HepG2 (cell line): ENCODE results near the gene C20orf144. TPM values are rescaled to one million over a fixed set of nuclear protein-coding genes. Genes with fewer than 3 reads are reported as not detected.

Experiments used
- ATAC-seq: fragments of 200-7000 bp; cut with Tn5 transposase; 3 replicates; pipeline ENCODE4 v1.9.1; 2020; ENCODE audit warnings: mild to moderate bottlenecking, moderate library complexity
- BruUV-seq: library from RNA; stranded (reverse); fragments of 400-500 nt; replicated peaks from 2 replicates; lab custom pipeline; 2021; lab: Mats Ljungman, UMichigan
- CTCF ChIA-PET: fragments of 300-600 bp; formaldehyde crosslinking; extraction: SDS; loops from one replicate; lab custom pipeline; 2021; ENCODE audit warnings: low total read pairs, inconsistent platforms, low intra/inter-chr PET ratio; lab: Yijun Ruan, JAX
- POLR2A ChIA-PET: fragments of 350-600 bp; sonication (Branson Sonifier 250); formaldehyde crosslinking; loops from one replicate; lab custom pipeline; 2020; ENCODE audit warnings: antibody characterized with exemption, inconsistent platforms; lab: Yijun Ruan, JAX
- DNase-seq: peaks from one replicate; pipeline ENCODE4 v3.0.0-alpha.2; 2015; ENCODE audit warnings: low spot score
- FAIRE-seq: peaks from 3 replicates; lab custom pipeline; 2011; peaks lifted over from hg19 to GRCh38; lab: Jason Lieb, UNC
- H2AFZ ChIP-seq: one replicate; pipeline ENCODE4 v1.6.1; 2011; ENCODE audit warnings: low read length, inconsistent platforms
- H3K27ac ChIP-seq: fragments of 300-600 bp; 3 replicates; pipeline ENCODE4 v1.8.0; 2011; ENCODE audit warnings: mixed run types, mild to moderate bottlenecking, mixed read lengths, low read length, inconsistent platforms; ENCODE audit not compliant: insufficient read depth; ENCODE audit errors: extremely low read length
- H3K27me3 ChIP-seq, 2 experiments: fragments of 200-600 bp in 1 of 2; 2 replicates in 1 of 2; 3 replicates in 1 of 2; pipeline versions ENCODE4 v1.6.0 to v1.8.0; 2011; ENCODE audit warnings: low read length in 2 of 2, mild to moderate bottlenecking in 2 of 2, moderate library complexity in 2 of 2, inconsistent platforms in 1 of 2; ENCODE audit not compliant: insufficient read depth in 2 of 2, control insufficient read depth in 1 of 2
- H3K36me3 ChIP-seq, 2 experiments: fragments of 200-600 bp in 1 of 2; replicated peaks in 1 of 2; 2 replicates in 1 of 2; 3 replicates in 1 of 2; pipeline versions ENCODE4 v1.5.1 to v1.8.0; 2011; ENCODE audit warnings: low read length in 2 of 2, inconsistent platforms in 1 of 2; ENCODE audit not compliant: insufficient read depth in 2 of 2, control insufficient read depth in 1 of 2
- H3K4me1 ChIP-seq: 2 replicates; pipeline ENCODE4 v1.5.1; 2012; ENCODE audit warnings: low read length, inconsistent platforms; ENCODE audit not compliant: insufficient read depth
- H3K4me2 ChIP-seq: 2 replicates; pipeline ENCODE4 v1.6.0; 2011; ENCODE audit warnings: low read depth, low read length, inconsistent platforms
- H3K4me3 ChIP-seq, 3 experiments: fragments of 200-600 bp in 1 of 3; sonication (generic), shearing (Covaris generic) in 1 of 3; replicated peaks in 1 of 3; 2 replicates each; pipeline ENCODE4 v1.5.1; 2011 to 2016; ENCODE audit warnings: low read length in 3 of 3, inconsistent platforms in 2 of 3, low read depth in 2 of 3, mild to moderate bottlenecking in 2 of 3, control low read depth in 1 of 3, mixed read lengths in 1 of 3; ENCODE audit not compliant: insufficient read depth in 1 of 3
- H3K79me2 ChIP-seq: one replicate; pipeline ENCODE4 v1.6.1; 2011; ENCODE audit warnings: low read length, inconsistent platforms; ENCODE audit not compliant: insufficient read depth
- H3K9ac ChIP-seq: 2 replicates; pipeline ENCODE4 v1.6.0; 2011; ENCODE audit warnings: mild to moderate bottlenecking, low read depth, low read length, inconsistent platforms; ENCODE audit not compliant: insufficient read depth
- H3K9me3 ChIP-seq: 2 replicates; pipeline ENCODE4 v1.5.1; 2012; ENCODE audit warnings: mild to moderate bottlenecking, low read length
- H4K20me1 ChIP-seq: 2 replicates; pipeline ENCODE4 v1.6.0; 2011; ENCODE audit warnings: inconsistent platforms, mild to moderate bottlenecking, low read length, moderate library complexity; ENCODE audit not compliant: insufficient read depth
- AGO2 ChIP-seq: fragments of 200-400 bp; formaldehyde crosslinking; optimal IDR thresholded peaks from 2 replicates; pipeline ENCODE3; 2017; ENCODE audit warnings: mild to moderate bottlenecking, low read depth, low read length, moderate library complexity
- ARID5B ChIP-seq: IDR thresholded peaks from 2 replicates; pipeline ENCODE4 v1.4.0; 2020; ENCODE audit warnings: mild to moderate bottlenecking, missing genetic modification reagents
- GATAD1 ChIP-seq: IDR thresholded peaks from 2 replicates; pipeline ENCODE4 v1.6.1; 2016; ENCODE audit warnings: missing genetic modification reagents, missing compliant biosample characterization
- HOXA3 ChIP-seq: sonication (generic); formaldehyde crosslinking; IDR thresholded peaks from 2 replicates; pipeline ENCODE4 v1.5.0; 2020; ENCODE audit warnings: missing genetic modification reagents
- MAX ChIP-seq: IDR thresholded peaks from 2 replicates; pipeline ENCODE4 v1.6.1; 2012; ENCODE audit warnings: inconsistent platforms
- PHF5A ChIP-seq: IDR thresholded peaks from one replicate; pipeline ENCODE4 v1.6.1; 2018; ENCODE audit warnings: low read depth, missing genetic modification reagents; ENCODE audit not compliant: unreplicated experiment
- SMC3 ChIP-seq: IDR thresholded peaks from 2 replicates; pipeline ENCODE4 v1.6.1; 2011; ENCODE audit warnings: low read length, improper control_type of control experiment
- THAP9 ChIP-seq: sonication (generic); formaldehyde crosslinking; IDR thresholded peaks from 2 replicates; pipeline ENCODE4; 2020; ENCODE audit warnings: missing genetic modification reagents, mild to moderate bottlenecking, borderline replicate concordance
- TMF1 ChIP-seq: sonication (generic); formaldehyde crosslinking; IDR thresholded peaks from 2 replicates; pipeline ENCODE4 v1.8.1; 2022; ENCODE audit warnings: low read depth, missing genetic modification reagents
- ZFY ChIP-seq: sonication (generic); formaldehyde crosslinking; IDR thresholded peaks from 2 replicates; pipeline ENCODE4 v1.4.0; 2020; ENCODE audit warnings: missing genetic modification reagents
- ZNF432 ChIP-seq: sonication (generic); formaldehyde crosslinking; IDR thresholded peaks from 2 replicates; pipeline ENCODE4 v1.5.0; 2020; ENCODE audit warnings: missing genetic modification reagents, mild to moderate bottlenecking, borderline replicate concordance
- ZNF564 ChIP-seq: sonication (generic); formaldehyde crosslinking; IDR thresholded peaks from 2 replicates; pipeline ENCODE4 v1.8.1; 2023; ENCODE audit warnings: mild to moderate bottlenecking, missing genetic modification reagents
- ZNF781 ChIP-seq: sonication (generic); formaldehyde crosslinking; IDR thresholded peaks from 2 replicates; pipeline ENCODE4 v1.5.1; 2020; ENCODE audit warnings: borderline replicate concordance, mild to moderate bottlenecking, missing genetic modification reagents; ENCODE audit errors: not compliant biosample characterization
- ZNF839 ChIP-seq: sonication (generic); formaldehyde crosslinking; IDR thresholded peaks from 2 replicates; pipeline ENCODE4 v1.4.0; 2020; ENCODE audit warnings: missing genetic modification reagents, mild to moderate bottlenecking, borderline replicate concordance
- WGBS: methylation state at CpG from one replicate; pipeline ENCODE4 v1.1.6; 2017; ENCODE audit warnings: low lambda C conversion rate; 5-methylcytosine and 5-hydroxymethylcytosine counted together
- in situ Hi-C: cut with HindIII; loops from 2 replicates; pipeline ENCODE4 v1.10.0; 2017; ENCODE audit warnings: low pct_unique_long_range_greater_than_20kb; ENCODE audit not compliant: extremely low pct_ligation_motif_present
- intact Hi-C: fragments of 100-400 bp; cut with micrococcal nuclease; formaldehyde crosslinking; loops from one replicate; pipeline ENCODE4 v1.10.0; 2022; ENCODE audit not compliant: unreplicated experiment
- polyA plus RNA-seq, 8 experiments: library from polyadenylated mRNA; depleted of rRNA in 3 of 8; stranded (reverse) in 7 of 8; unstranded in 1 of 8; fragments of >200 nt; fragmentation: Illumina TruSeq in 4 of 8; extraction: Trizol in 4 of 8; gene quantifications; 2 replicates each; pipeline versions ENCODE4 v1.2.1 to v1.2.3, GENCODE V29; 2011 to 2016; ENCODE audit warnings: low read depth in 4 of 8, missing spikeins in 1 of 8, mixed read lengths in 1 of 8; ENCODE audit not compliant: insufficient read depth in 1 of 8
- total RNA-seq, 5 experiments: library from RNA; depleted of rRNA; stranded (reverse); fragments of >200 nt; fragmentation: Illumina TruSeq; extraction: Trizol; gene quantifications; 2 replicates each; pipeline ENCODE4 v1.2.3, GENCODE V29; 2016; ENCODE audit warnings: low read depth in 1 of 5

The C20orf144 gene
- total and polyA plus RNA-seq, 2 of the 13 experiments (the other 11 are each of a cell fraction or from before 2014, with no cell fraction given) = 0.09 to 0.16 TPM

GRCh38 chr20:33667245-33667675, 5.1 kb downstream of the C20orf144 start:
- intact Hi-C loops = no loop called here
- CTCF ChIA-PET = interaction anchor here (0.7 to 1.9 kb wide), 2 partner anchors 210 to 463 kb away, joined by 3 to 14 read pairs; no protein-coding TSS in a partner anchor
- ATAC-seq (no peak), FAIRE-seq (no peak), DNase-seq (no peak)
- Histone ChIP-seq H3K4me3 (no peak overlapping the region), H2AFZ (no peak overlapping the region), H4K20me1 (0 out of 2 replicates have a peak, but pooled peaks cover 3% of the 10 kb centered on the region), H3K9ac (no peak overlapping the region), H3K4me2 (no peak overlapping the region), H3K27ac (no peak overlapping the region), H3K79me2 (peaks cover 15% of the 10 kb centered on the region), H3K36me3 (peaks cover 19 to 41% of the 10 kb centered on the region in 2 experiments), H3K27me3 (no peaks in the 10 kb centered on the region; a peak in 1 of 5 replicates), H3K4me1 (peaks cover 53% of the 10 kb centered on the region), H3K9me3 (no peaks in the 10 kb centered on the region)
- BruUV-seq = no TSS peak
- POLR2A ChIA-PET = interaction anchor here (1.0 kb wide), 1 partner anchor 178 kb away, joined by 3 read pairs; the partner anchor contains the start of gene CBFA2T2
- WGBS = 97% methylated on average over 55 of the region's 55 CpGs
- in situ Hi-C loops = no loop called here
- TF ChIP-seq ZFY = peak; percentile 22; the same call in 1 of the 2 replicates
- TF ChIP-seq ZNF839 = 0 out of 2 replicates have a peak, but pooled peaks have one; percentile 47
- TF ChIP-seq ARID5B = no peak
- TF ChIP-seq HOXA3 (CRISPR knock-in tag) = no peak
- 0 out of 2 replicates have a peak, but pooled peaks have one; percentile 14 for TF ChIP-seq ZNF564
- no peak for TF ChIP-seq PHF5A
- no peak for TF ChIP-seq ZNF781 (CRISPR knock-in tag)
- TF ChIP-seq GATAD1 (CRISPR knock-in tag) = no peak
- no peak for TF ChIP-seq THAP9
- TF ChIP-seq TMF1 (CRISPR knock-in tag) = 0 out of 2 replicates have a peak, but pooled peaks have one; percentile 34
- no peak for TF ChIP-seq SMC3
- TF ChIP-seq AGO2 = peak; percentile 52
- TF ChIP-seq MAX = no peak
- TF ChIP-seq ZNF432 (CRISPR knock-in tag) = no peak
